Loucy (cell line): ENCODE data around the gene SYP.

ENCODE experiments used
- CTCF ChIP-seq: fragments of 200-600 bp; sonication (generic); conservative IDR thresholded peaks from 2 replicates; pipeline ENCODE4 v1.5.1; 2014; ENCODE audit warnings: mild to moderate bottlenecking, antibody characterized with exemption, low read length
- EZH2phosphoT487 ChIP-seq: fragments of 200-600 bp; IDR thresholded peaks from 2 replicates; pipeline ENCODE4 v1.6.1; 2018; ENCODE audit warnings: antibody characterized with exemption, mild to moderate bottlenecking, moderate library complexity, borderline replicate concordance

- TF ChIP-seq CTCF: no peak
- TF ChIP-seq EZH2phosphoT487: no peak
Measured at GRCh38 chrX:49147282-49147681, 52.7 kb downstream of the SYP start.
